ENCODE measurements around the gene MKNK2.
"Not testable (repeated sequence)": the region's sequence is repeated elsewhere in the genome, so short reads cannot be mapped to it uniquely, and the experiment has no call there.

MKNK2 gene

GRCh38 chr19:2050991-2051772 lies at the start of gene MKNK2:
Gene MKNK2 (minus strand): TSS chr19:2051244. CDS start chr19:2050851, 393 bp downstream.
- peak; percentile 98 for DNase-seq (ENCODE audit: low read depth)

- DNase-seq (ENCODE audit: low read depth), result no peak
Measured at GRCh38 chr19:2100719-2101061, 49.6 kb upstream of the MKNK2 start.

- no peak for DNase-seq (ENCODE audit: low read depth)
Measured at GRCh38 chr19:2099937-2100718, 49.1 kb upstream of the MKNK2 start.

GRCh38 chr19:2099054-2099501 lies 48.0 kb upstream of the MKNK2 start:
- no peak for DNase-seq (ENCODE audit: low read depth)

DNA sequence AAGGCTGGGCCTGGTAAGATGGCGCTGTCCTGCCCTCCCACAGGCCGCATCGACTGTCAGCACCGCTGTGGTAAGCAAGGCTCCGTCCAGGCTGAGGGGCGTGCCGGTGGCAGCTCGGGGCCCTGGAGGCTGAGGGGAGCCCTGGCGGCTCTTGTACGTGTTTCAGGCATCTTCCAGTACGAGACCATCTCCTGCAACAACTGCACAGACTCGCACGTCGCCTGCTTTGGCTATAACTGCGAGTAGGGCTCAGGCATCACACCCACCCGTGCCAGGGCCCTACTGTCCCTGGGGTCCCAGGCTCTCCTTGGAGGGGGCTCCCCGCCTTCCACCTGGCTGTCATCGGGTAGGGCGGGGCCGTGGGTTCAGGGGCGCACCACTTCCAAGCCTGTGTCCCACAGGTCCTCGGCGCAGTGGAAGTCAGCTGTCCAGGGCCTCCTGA lies 46.9 kb upstream of the MKNK2 start:
- no peak for DNase-seq (ENCODE audit: low read depth)

DNA sequence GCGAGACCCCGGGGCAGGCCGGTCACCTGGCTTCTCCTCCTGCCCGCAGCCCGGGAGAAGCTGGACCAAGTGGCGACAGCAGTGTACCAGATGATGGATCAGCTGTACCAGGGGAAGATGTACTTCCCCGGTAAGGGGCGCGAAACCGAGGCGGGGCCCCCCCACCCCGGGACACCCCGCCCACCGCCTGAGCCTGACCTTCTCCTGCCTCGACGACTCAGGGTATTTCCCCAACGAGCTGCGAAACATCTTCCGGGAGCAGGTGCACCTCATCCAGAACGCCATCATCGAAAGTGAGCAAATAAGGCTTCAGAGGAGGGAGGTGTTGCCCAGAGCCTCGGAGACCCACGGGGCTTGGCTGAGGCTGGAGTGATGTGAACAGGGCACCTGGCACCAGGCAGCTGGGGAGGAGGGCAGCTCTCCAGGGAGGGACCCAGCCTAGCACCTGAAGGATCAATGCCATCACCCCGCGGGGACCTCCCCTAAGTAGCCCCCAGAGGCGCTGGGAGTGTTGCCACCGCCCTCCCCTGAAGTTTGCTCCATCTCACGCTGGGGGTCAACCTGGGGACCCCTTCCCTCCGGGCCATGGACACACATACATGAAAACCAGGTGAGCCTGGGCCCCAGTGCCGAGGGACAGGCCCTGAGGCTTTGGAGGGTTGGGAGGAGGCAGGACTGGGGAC lies 46.3 kb upstream of the MKNK2 start:
- DNase-seq (ENCODE audit: low read depth), result no peak

DNA sequence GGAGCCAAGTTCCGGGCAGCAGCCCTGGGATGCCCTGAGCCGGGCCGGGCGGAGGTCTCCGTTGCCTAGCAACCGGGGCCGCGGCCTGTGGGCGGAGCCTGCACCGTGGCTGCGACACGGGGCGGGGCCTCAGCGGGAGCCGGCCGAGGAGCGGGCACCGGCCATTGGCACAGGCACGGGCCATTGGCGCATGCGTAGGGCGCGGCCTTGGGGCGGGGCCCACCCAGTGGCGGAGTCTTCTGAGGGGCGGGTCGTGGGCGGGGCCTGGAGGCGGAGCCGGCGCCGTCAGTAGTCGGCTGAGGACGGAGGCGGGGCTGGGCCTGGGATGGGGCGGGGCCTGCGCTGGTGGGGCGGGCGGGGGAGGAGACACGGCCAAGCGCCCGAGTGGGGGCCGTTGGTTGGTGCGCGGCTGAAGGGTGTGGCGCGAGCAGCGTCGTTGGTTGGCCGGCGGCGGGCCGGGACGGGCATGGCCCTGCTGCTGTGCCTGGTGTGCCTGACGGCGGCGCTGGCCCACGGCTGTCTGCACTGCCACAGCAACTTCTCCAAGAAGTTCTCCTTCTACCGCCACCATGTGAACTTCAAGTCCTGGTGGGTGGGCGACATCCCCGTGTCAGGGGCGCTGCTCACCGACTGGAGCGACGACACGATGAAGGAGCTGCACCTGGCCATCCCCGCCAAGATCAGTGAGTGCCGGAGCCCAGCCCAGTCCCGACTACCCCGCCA lies 45.6 kb upstream of the MKNK2 start, which contains the start of gene IZUMO4:
IZUMO4 (plus strand) TSS at position 436 of the 723 bp plus-strand sequence; CDS start at position 467, 31 bp downstream.
- peak; percentile 100 for DNase-seq (ENCODE audit: low read depth)

DNA sequence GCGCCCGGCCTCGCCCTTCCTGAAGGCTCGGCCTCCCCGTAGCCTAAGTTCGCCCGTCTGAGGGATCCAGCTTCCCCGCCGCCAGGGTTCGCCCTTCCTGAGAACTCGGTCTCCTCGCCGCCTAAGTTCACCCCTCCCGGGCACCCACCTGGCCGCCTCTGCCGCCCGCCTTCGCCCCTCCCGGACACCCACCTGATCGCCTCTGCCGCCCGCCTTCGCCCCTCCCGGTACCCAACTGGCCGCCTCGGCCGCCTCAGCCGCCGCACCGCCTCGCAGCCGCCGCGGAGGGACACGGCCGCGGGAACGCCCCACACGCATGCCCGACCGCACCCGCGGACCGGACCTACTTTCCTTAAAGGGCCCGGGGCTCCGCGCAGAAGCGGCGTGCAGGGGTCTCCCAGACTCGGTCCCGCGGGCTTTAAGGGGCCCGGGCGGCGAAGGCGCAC lies 45.0 kb upstream of the MKNK2 start, which contains the start of gene MOB3A:
MOB3A (minus strand) TSS at position 293 of the 446 bp plus-strand sequence. CDS start 17,766 bp downstream, outside the sequence.
- peak; percentile 76 for DNase-seq (ENCODE audit: low read depth)

DNA sequence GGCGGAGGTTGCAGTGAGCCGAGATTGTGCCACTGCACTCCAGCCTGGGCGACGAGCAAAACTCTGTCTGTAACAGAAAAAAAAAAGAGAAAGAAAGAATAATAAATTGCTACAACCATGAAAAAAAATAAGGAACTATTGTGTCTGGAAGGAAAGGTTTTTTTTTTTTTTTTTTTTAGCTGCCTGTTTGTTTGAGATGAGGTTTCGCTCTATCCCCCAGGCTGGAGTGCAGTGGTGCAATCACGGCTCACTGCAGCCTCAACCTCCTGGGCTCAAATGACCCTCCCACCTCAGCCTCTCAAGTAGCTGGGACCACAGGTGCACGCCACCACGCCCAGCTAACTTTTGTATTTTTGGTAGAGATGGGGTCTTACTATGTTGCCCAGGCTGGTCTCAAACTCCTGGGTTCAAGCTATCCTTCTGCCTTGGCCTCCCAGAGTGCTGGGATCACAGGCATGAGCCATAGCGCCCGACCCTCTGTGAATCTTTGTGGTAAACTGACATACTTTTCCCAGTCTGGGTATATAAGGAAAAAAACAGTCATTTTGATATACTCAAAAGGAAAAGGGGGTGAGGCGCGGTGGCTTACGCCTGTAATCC lies 41.0 kb upstream of the MKNK2 start:
- DNase-seq (ENCODE audit: low read depth), result not testable (repeated sequence)

- DNase-seq (ENCODE audit: low read depth), result no peak
Measured at GRCh38 chr19:2089727-2090053, 38.6 kb upstream of the MKNK2 start.

- DNase-seq (ENCODE audit: low read depth), result no peak
Measured at GRCh38 chr19:2089001-2089711, 38.1 kb upstream of the MKNK2 start.

- DNase-seq (ENCODE audit: low read depth), result no peak
Measured at GRCh38 chr19:2087621-2088100, 36.6 kb upstream of the MKNK2 start.

GRCh38 chr19:2086695-2087620 lies 35.9 kb upstream of the MKNK2 start:
- not testable (repeated sequence) for DNase-seq (ENCODE audit: low read depth)

GRCh38 chr19:2084993-2085720 lies 34.1 kb upstream of the MKNK2 start:
- peak; percentile 87 for DNase-seq (ENCODE audit: low read depth)

DNA sequence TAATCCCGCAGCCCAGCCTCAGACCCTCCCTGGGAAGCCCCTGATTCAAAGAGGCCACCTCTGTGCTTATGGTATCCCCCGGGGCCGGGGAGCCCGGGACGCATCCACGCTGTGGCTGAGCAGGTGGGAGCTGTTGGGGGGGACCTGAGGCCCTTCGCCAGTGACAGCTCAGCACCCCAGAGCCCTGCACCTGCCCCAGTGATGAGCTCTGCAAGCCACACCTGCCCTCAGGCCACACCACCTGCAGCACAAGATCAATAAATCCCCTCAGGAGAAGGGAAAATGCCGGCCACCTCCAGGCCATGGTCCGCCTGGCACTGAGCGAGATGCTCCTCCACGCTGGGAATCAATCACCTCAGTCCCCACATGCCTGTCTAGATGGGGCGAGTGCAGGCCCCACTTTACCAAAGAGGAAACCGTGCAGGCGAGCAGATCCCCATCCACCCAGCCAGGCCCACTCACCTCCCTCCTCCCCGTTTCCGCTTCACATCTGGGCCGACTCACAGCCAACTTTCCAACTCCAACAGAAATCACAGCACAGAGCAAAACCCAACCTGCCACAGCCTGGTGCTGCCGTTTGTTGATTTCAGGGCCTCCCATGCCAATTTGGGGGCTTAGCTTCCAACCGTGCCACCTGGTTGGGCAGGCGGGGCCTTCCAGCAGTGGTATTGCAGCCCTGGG lies 32.3 kb upstream of the MKNK2 start:
- DNase-seq (ENCODE audit: low read depth), result peak; percentile 55

DNA sequence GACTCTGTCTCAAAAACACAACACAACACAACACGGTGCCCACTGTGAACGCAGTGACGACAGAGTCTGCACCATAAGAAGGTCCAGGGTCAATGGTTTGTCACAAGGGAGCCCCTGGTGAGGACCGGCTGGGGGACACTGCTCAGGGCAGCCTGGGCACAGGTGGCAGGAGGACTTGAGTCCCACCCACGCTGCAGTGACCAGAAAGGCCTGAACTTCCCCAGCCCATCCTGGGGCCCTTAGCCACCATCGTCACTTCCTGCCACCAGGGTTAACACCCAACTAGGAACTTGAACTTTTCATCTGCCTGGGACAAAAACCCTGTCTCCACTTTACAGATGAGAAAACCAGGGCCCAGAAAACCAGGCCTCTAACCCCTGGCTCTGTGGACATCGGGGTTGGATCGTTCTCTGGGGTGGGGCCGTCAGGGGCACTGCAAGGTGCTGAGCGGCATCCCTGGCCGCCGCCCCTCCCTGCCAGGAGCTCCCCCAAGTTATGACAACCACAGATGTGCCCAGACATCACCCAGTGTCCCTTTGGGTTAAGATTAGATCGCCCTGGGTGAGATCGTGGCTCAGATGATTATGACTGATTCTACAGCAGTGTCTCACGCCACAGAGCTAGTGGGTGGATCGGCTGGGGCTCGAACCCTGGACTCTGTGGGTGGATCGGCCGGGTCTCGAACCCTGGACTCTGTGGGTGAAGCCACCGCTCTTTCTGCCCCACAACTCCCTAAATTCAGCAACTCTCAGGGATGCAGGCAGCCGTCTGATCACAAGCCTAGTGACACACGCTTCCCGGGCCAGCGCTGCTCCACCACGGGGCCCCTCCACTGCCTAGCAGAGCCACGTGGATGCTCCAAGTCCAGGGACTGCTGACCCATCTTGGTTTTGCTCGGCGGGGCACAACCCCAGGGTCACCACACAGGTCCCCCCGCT lies 31.1 kb upstream of the MKNK2 start:
- DNase-seq (ENCODE audit: low read depth), result no peak
